Epithelial cell of proximal tubule (primary cell): ENCODE measurements around the gene INO80E. TPM values are rescaled to one million over a fixed set of nuclear protein-coding genes. Genes with fewer than 3 reads are reported as not detected.
"Not testable (repeated sequence)": the region's sequence is repeated elsewhere in the genome, so short reads cannot be mapped to it uniquely, and the experiment has no call there.

Source experiments
- DNase-seq: peaks from one replicate; pipeline ENCODE4 v3.0.0-alpha.2; 2011; ENCODE audit warnings: low read depth
- H3K4me3 ChIP-seq: 2 replicates; pipeline ENCODE4 v1.5.1; 2011; ENCODE audit warnings: low read depth, mild to moderate bottlenecking, low read length
- total RNA-seq: library from RNA; depleted of rRNA; stranded (reverse); fragments of >200 nt; gene quantifications from 2 replicates; pipeline ENCODE4 v1.2.3, GENCODE V29; 2015
- TF ChIP-seq, protein P1 (sequence below): conservative IDR thresholded peaks from 2 replicates; pipeline ENCODE4 v1.5.1; 2012; ENCODE audit warnings: low read depth, mild to moderate bottlenecking, low read length

INO80E gene
- total RNA-seq, 1 donor from 2014 or later = 86.9 TPM

DNA sequence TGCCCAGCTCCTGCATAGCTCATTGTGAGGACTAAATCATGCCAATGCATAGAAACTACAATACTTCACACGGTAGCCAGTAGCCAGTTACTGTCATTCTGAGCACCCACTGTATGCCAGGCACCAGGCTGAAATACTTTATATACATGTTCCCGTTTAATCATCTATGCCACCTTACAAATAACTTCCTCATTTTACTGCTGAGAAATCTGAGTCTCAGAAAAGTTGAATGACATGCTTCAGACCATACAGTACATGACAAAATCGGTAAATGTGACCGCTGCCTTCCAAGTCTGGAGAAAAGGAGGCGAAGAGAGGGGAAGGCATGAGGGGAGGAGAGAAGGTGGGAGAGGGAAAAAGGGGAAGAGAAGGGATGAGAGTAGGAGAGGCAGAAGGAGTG, 44.2 kb downstream of the INO80E start:
- no peak for DNase-seq
- H3K4me3 ChIP-seq = no peak overlapping the region
- TF ChIP-seq, protein P1, sequence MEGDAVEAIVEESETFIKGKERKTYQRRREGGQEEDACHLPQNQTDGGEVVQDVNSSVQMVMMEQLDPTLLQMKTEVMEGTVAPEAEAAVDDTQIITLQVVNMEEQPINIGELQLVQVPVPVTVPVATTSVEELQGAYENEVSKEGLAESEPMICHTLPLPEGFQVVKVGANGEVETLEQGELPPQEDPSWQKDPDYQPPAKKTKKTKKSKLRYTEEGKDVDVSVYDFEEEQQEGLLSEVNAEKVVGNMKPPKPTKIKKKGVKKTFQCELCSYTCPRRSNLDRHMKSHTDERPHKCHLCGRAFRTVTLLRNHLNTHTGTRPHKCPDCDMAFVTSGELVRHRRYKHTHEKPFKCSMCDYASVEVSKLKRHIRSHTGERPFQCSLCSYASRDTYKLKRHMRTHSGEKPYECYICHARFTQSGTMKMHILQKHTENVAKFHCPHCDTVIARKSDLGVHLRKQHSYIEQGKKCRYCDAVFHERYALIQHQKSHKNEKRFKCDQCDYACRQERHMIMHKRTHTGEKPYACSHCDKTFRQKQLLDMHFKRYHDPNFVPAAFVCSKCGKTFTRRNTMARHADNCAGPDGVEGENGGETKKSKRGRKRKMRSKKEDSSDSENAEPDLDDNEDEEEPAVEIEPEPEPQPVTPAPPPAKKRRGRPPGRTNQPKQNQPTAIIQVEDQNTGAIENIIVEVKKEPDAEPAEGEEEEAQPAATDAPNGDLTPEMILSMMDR = no peak

DNA sequence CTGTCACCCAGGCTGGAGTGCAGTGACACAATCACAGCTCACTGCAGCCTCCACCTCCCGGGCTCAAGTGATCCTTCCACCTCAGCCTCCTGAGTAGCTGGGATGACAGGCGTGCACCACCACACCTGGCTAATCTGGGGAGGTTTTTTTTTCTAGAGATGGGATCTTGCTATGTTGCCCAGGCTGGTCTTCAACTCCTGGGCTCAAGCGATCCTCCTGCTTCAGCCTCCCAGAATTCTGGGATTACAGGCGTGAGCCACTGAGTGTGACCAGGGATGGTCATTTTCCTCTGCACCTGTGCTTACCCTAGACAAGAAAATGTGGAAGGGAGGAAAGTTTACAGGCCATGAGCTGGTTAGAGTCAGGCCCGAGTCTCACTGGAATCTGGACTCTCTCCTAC, 44.6 kb downstream of the INO80E start:
- H3K4me3 ChIP-seq, DNase-seq: not testable (repeated sequence)

DNA sequence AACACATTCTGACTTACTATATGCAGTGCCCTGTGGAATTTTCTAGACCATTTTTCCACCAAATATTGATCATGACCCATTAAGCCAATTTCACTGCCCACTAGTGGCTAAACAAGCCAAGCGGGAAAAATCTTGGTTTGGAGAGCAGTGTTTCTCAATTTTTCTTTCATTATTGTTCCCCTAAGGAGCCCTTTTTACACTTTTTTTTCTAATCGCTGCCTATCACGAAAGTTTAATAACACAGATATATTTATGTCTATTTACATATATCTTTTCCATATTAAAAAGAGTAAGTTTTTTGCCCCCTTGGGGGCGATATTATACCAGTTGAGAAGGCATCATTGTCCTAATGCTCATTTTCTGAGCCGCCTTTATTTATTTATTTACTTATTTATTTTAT, 45.8 kb downstream of the INO80E start:
- TF ChIP-seq, protein P1 = peak; percentile 56
- H3K4me3 ChIP-seq = no peak overlapping the region
- DNase-seq = no peak

DNA sequence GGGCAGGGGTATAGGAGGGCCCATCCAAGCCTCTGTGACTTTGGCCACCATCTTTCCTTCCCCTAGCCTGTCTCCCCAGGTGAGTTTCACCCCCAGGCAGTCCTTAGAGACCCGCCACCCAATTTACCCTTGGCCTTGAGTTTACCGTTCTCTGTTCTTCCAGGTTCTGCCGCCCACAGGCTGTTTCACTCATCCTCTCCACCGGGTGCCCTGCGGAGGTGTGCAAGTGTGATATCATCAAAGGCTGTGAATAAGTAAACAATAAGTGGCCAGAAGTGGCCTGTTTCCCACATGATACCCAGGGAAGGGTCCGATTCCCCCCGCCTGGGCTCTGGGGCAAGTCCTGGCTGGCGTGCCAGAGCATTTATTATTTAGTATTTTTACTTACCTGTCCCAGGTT, 50.1 kb downstream of the INO80E start:
- DNase-seq = no peak
- no peak overlapping the region for H3K4me3 ChIP-seq
- TF ChIP-seq, protein P1 = no peak

DNA sequence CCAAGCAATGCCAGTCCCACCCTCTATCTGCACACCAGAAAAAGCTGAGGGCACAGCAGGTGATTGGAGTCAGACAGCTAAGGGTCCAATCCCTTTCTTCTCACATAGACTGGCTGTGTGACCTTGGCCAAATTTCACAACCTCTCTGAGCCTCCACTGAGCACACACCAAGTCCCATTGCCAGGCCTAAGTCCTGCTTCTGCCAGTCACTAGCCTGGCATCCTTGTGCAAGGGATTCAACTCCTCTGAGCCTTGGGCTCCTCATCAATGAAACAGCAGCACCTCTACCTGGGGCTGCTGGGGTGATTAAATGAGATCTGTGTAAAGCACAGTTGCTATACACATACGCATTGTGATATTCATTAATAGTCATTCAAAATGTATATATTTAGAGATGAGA, 50.5 kb downstream of the INO80E start:
- TF ChIP-seq, protein P1 = no peak
- no peak overlapping the region for H3K4me3 ChIP-seq
- DNase-seq = no peak

DNA sequence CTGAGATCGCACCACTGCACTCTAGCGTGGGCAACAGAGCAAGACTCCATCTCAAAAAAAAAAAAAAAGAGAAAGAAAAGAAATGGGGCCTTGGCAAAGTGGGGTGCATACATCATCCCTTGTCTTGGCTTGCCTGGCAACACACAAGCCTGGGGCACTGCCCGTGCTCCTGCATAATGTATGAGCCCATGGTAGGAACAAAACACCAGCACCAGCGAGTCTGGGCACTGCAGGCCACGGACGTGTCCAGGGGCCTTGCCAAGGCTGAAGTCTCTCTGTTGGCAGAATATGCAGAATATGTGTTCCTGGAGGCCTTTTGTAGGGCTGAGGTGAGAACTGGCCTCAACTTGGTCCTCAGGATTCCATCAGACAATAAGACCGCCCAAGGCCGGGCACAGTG, 53.8 kb downstream of the INO80E start:
- H3K4me3 ChIP-seq = no peak overlapping the region
- TF ChIP-seq, protein P1 = no peak
- DNase-seq = no peak

DNA sequence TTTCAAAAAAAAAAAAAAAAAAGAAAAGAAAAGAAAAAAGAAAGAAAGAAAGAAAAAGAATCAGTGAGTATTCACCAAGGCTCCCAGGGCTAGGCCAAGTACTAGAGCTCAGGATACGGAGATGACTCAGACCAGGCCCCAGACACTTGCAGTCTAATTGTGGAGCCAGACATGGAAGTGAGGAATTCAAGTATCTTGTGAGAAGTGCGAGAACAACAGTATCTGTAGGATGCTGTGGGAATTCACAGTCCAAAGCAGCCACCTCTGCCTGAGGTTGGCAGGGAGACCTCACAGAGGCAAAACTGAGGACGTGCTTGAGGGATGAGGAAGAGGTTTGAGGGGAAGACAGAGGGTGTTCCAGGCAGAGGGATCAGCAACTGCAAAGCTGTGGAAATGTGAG, 55.5 kb downstream of the INO80E start:
- TF ChIP-seq, protein P1 = no peak
- no peak overlapping the region for H3K4me3 ChIP-seq
- no peak for DNase-seq

DNA sequence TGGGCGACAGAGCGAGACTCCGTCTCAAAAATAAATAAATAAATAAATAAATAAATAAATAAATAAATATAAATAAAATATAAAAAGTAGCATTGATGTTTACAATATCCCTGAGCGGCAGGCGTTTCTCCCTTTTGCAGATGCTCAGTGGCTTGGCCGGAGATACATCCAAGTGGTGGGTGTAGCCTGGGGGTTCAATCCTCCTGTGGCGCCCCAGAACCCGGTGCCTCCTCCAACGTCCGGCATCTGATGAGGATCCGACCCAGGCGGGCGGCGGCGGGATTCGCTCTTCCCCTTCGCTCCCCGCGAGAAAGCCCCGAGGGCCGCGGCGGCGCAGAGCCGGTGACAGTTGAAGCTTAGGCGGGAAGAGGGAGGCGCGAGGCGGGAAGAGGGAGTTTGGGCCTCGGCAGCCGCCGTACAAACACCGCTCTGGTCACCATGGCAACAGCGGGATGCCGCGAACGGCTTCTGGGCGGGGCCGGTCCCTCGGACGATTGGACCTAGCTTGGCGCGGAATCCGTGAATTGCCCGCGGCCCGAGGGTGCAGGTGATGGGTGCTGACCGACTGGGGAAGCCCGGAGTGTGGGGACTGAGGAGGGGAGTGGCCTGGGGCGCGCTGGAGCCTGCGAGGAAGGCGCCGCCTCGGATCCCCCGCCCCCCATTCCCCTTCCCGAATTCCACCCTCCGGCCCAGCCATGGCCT, 56.8 kb downstream of the INO80E start:
- no peak for DNase-seq
- H3K4me3 ChIP-seq = peak overlapping the region; percentile 97
- TF ChIP-seq, protein P1 = no peak
